Naive thymus-derived CD4-positive, alpha-beta T cell (primary cell): ENCODE results near the gene OCA2. TPM values are rescaled to one million over a fixed set of nuclear protein-coding genes. Genes with fewer than 3 reads are reported as not detected.

Source experiments
- ATAC-seq: fragments of 150-1000 bp; cut with Tn5 transposase; 2 replicates; pipeline ENCODE4 v1.10.0; 2021; ENCODE audit warnings: mild to moderate bottlenecking, moderate library complexity
- CTCF ChIA-PET: fragments of 350-600 bp; sonication (Branson Sonifier 250); formaldehyde crosslinking; loops from one replicate; lab custom pipeline; 2021; ENCODE audit warnings: antibody characterized with exemption; lab: Charles Lee
- POLR2A ChIA-PET: fragments of 350-600 bp; sonication (Branson Sonifier 250); formaldehyde crosslinking; loops from one replicate; lab custom pipeline; 2021; ENCODE audit warnings: antibody characterized with exemption, inconsistent platforms; lab: Charles Lee
- DNase-seq, 9 donors: peaks; one replicate each; pipeline versions ENCODE4 v3.0.0 to v3.0.0-alpha.2; 2020 to 2022; ENCODE audit warnings: mixed read lengths in 1 of 9
- H3K27ac ChIP-seq: one replicate; pipeline ENCODE4 v1.7.0; 2013; ENCODE audit warnings: mild to moderate bottlenecking, low read depth, low read length, moderate library complexity
- H3K27me3 ChIP-seq, 2 donors: one replicate each; pipeline ENCODE4 v1.7.0; 2013; ENCODE audit warnings: low read length in 2 of 2, mild to moderate bottlenecking in 2 of 2, moderate library complexity in 2 of 2; ENCODE audit not compliant: control insufficient read depth in 2 of 2, insufficient read depth in 2 of 2
- H3K36me3 ChIP-seq, 3 experiments: 1 replicate in 2 of 3; 2 replicates in 1 of 3; pipeline ENCODE4 v1.7.0; 2013; ENCODE audit warnings: low read length in 3 of 3, mild to moderate bottlenecking in 3 of 3, moderate library complexity in 1 of 3; ENCODE audit not compliant: insufficient read depth in 3 of 3, control insufficient read depth in 2 of 3
- H3K4me1 ChIP-seq, 2 donors: one replicate each; pipeline ENCODE4 v1.7.0; 2013; ENCODE audit warnings: low read length in 2 of 2, mild to moderate bottlenecking in 2 of 2, moderate library complexity in 1 of 2; ENCODE audit not compliant: control insufficient read depth in 2 of 2, insufficient read depth in 2 of 2
- H3K4me3 ChIP-seq: 2 replicates; pipeline ENCODE4 v1.7.0; 2013; ENCODE audit warnings: mild to moderate bottlenecking, low read length
- H3K9me3 ChIP-seq, 3 experiments: 1 replicate in 2 of 3; 2 replicates in 1 of 3; pipeline ENCODE4 v1.7.0; 2013; ENCODE audit warnings: low read length in 3 of 3; ENCODE audit not compliant: control insufficient read depth in 2 of 3
- H3K27ac Mint-ChIP-seq, 9 donors: one replicate each; pipeline ENCODE4 v1.8.0; 2020 to 2022; ENCODE audit warnings: mixed read lengths in 9 of 9, mild to moderate bottlenecking in 8 of 9, moderate library complexity in 5 of 9, inconsistent platforms in 2 of 9
- H3K27me3 Mint-ChIP-seq, 5 donors: one replicate each; pipeline ENCODE4 v1.8.0; 2021 to 2022; ENCODE audit warnings: mixed read lengths in 5 of 5, mild to moderate bottlenecking in 1 of 5
- H3K36me3 Mint-ChIP-seq, 5 donors: one replicate each; pipeline ENCODE4 v1.8.0; 2020 to 2022; ENCODE audit warnings: mixed read lengths in 5 of 5, mild to moderate bottlenecking in 3 of 5, inconsistent platforms in 1 of 5
- H3K4me1 Mint-ChIP-seq, 7 donors: one replicate each; pipeline ENCODE4 v1.8.0; 2020 to 2022; ENCODE audit warnings: mixed read lengths in 7 of 7, mild to moderate bottlenecking in 3 of 7, inconsistent platforms in 1 of 7
- H3K4me3 Mint-ChIP-seq, 10 donors: one replicate each; pipeline ENCODE4 v1.8.0; 2020 to 2022; ENCODE audit warnings: mild to moderate bottlenecking in 10 of 10, mixed read lengths in 10 of 10, moderate library complexity in 6 of 10, inconsistent platforms in 2 of 10
- H3K9me3 Mint-ChIP-seq, 11 donors: one replicate each; pipeline ENCODE4 v1.8.0; 2020 to 2022; ENCODE audit warnings: mixed read lengths in 11 of 11, mild to moderate bottlenecking in 4 of 11, inconsistent platforms in 1 of 11, moderate library complexity in 1 of 11
- intact Hi-C, 2 donors: fragments of 100-400 bp; cut with micrococcal nuclease; formaldehyde crosslinking; loops; one replicate each; pipeline ENCODE4 v1.15.1; 2023
- polyA plus RNA-seq, 2 donors: library from polyadenylated mRNA; unstranded; fragments of 300-500 nt; fragmentation: Illumina TruSeq; gene quantifications; one replicate each; pipeline ENCODE4 v1.2.3, GENCODE V29; 2021
- total RNA-seq, 6 experiments: library from RNA in 5 of 6; stranded (reverse) in 5 of 6; gene quantifications; 1 replicate in 5 of 6; 2 replicates in 1 of 6; pipeline ENCODE4 v1.2.3 and lab custom pipeline; 2021 to 2026

OCA2 gene
- total and polyA plus RNA-seq, 7 experiments from 2014 or later, result not detected

- H3K27ac Mint-ChIP-seq, result no peak overlapping the region
- peaks cover 0 to 14% (median 3%) of the 10 kb centered on the region in 5 donors for H3K27me3 Mint-ChIP-seq
- H3K4me3 ChIP-seq, result no peak overlapping the region
- H3K27ac ChIP-seq, result no peak overlapping the region
- peaks cover 0 to 2% (median 0%) of the 10 kb centered on the region in 5 donors for H3K36me3 Mint-ChIP-seq
- H3K4me1 Mint-ChIP-seq, result no peaks in the 10 kb centered on the region
- no peaks in the 10 kb centered on the region for H3K9me3 ChIP-seq
- H3K27me3 ChIP-seq, result no peaks in the 10 kb centered on the region
- DNase-seq (no peak), ATAC-seq (no peak)
- no peaks in the 10 kb centered on the region for H3K36me3 ChIP-seq
- no peak overlapping the region for H3K4me3 Mint-ChIP-seq
- ChIA-PET POLR2A (no interaction called here), CTCF (no interaction called here)
- intact Hi-C loops, result no loop called here
- peaks cover 0 to 9% (median 3%) of the 10 kb centered on the region in 11 donors for H3K9me3 Mint-ChIP-seq
- H3K4me1 ChIP-seq, result no peaks in the 10 kb centered on the region
Observed at GRCh38 chr15:28051955-28052633, 47.0 kb downstream of the OCA2 start.

- POLR2A ChIA-PET, result no interaction called here
- ATAC-seq (no peak), DNase-seq (no peak)
- peaks cover 0 to 5% (median 0%) of the 10 kb centered on the region in 5 donors for H3K36me3 Mint-ChIP-seq
- no peak overlapping the region for H3K4me3 ChIP-seq
- intact Hi-C loops, result no loop called here
- no peak overlapping the region for H3K27ac ChIP-seq
- no peak overlapping the region for H3K27ac Mint-ChIP-seq
- H3K9me3 Mint-ChIP-seq, result peaks cover 0 to 11% (median 3%) of the 10 kb centered on the region in 11 donors
- peaks cover 0 to 2% (median 0%) of the 10 kb centered on the region in 7 donors for H3K4me1 Mint-ChIP-seq
- H3K9me3 ChIP-seq, result no peaks in the 10 kb centered on the region
- no peaks in the 10 kb centered on the region for H3K27me3 ChIP-seq
- H3K36me3 ChIP-seq, result no peaks in the 10 kb centered on the region
- H3K27me3 Mint-ChIP-seq, result peaks cover 3 to 26% (median 14%) of the 10 kb centered on the region in 5 donors
- CTCF ChIA-PET, result no interaction called here
- H3K4me3 Mint-ChIP-seq, result no peak overlapping the region
- H3K4me1 ChIP-seq, result no peaks in the 10 kb centered on the region
Observed at GRCh38 chr15:28049581-28049980, 49.5 kb downstream of the OCA2 start.

GRCh38 chr15:28047277-28047676 lies 51.8 kb downstream of the OCA2 start:
- peaks cover 0 to 11% (median 3%) of the 10 kb centered on the region in 11 donors for H3K9me3 Mint-ChIP-seq
- no peak overlapping the region for H3K4me3 ChIP-seq
- intact Hi-C loops, result no loop called here
- H3K4me1 ChIP-seq, result no peaks in the 10 kb centered on the region
- no peak overlapping the region for H3K27ac Mint-ChIP-seq
- no peaks in the 10 kb centered on the region for H3K36me3 ChIP-seq
- H3K4me3 Mint-ChIP-seq, result no peak overlapping the region
- H3K27me3 ChIP-seq, result no peaks in the 10 kb centered on the region
- H3K9me3 ChIP-seq, result no peaks in the 10 kb centered on the region
- peaks cover 0 to 5% (median 0%) of the 10 kb centered on the region in 5 donors for H3K36me3 Mint-ChIP-seq
- DNase-seq, result no peak
- ChIA-PET CTCF (no interaction called here), POLR2A (no interaction called here)
- ATAC-seq, result no peak
- H3K4me1 Mint-ChIP-seq, result peaks cover 0 to 2% (median 0%) of the 10 kb centered on the region in 7 donors
- H3K27ac ChIP-seq, result no peak overlapping the region
- H3K27me3 Mint-ChIP-seq, result peaks cover 3 to 30% (median 15%) of the 10 kb centered on the region in 5 donors

GRCh38 chr15:28044121-28044672 lies 54.9 kb downstream of the OCA2 start:
- H3K27ac ChIP-seq, result no peak overlapping the region
- H3K9me3 ChIP-seq, result no peaks in the 10 kb centered on the region
- no peak for DNase-seq
- peaks cover 0 to 5% (median 0%) of the 10 kb centered on the region in 5 donors for H3K36me3 Mint-ChIP-seq
- CTCF ChIA-PET, result no interaction called here
- H3K36me3 ChIP-seq, result no peaks in the 10 kb centered on the region
- no peak overlapping the region for H3K4me3 ChIP-seq
- no peak for ATAC-seq
- H3K4me3 Mint-ChIP-seq, result no peak overlapping the region
- no peak overlapping the region for H3K27ac Mint-ChIP-seq
- no peaks in the 10 kb centered on the region for H3K4me1 ChIP-seq
- peaks cover 6 to 46% (median 17%) of the 10 kb centered on the region in 5 donors for H3K27me3 Mint-ChIP-seq
- peaks cover 0 to 9% (median 3%) of the 10 kb centered on the region in 11 donors for H3K9me3 Mint-ChIP-seq
- no peaks in the 10 kb centered on the region for H3K27me3 ChIP-seq
- H3K4me1 Mint-ChIP-seq, result peaks cover 0 to 2% (median 0%) of the 10 kb centered on the region in 7 donors
- POLR2A ChIA-PET, result no interaction called here
- intact Hi-C loops, result no loop called here

- DNase-seq (no peak), ATAC-seq (no peak)
- Histone ChIP-seq H3K27ac (no peak overlapping the region), H3K9me3 (no peaks in the 10 kb centered on the region), H3K27me3 (no peaks in the 10 kb centered on the region), H3K4me3 (no peak overlapping the region), H3K4me1 (no peaks in the 10 kb centered on the region), H3K36me3 (no peaks in the 10 kb centered on the region)
- Mint-ChIP-seq H3K27ac (no peak overlapping the region), H3K9me3 (peaks cover 0 to 9% (median 3%) of the 10 kb centered on the region in 11 donors), H3K36me3 (peaks cover 0 to 5% (median 0%) of the 10 kb centered on the region in 5 donors), H3K4me1 (peaks cover 0 to 2% (median 0%) of the 10 kb centered on the region in 7 donors), H3K27me3 (peaks cover 6 to 46% (median 18%) of the 10 kb centered on the region in 5 donors), H3K4me3 (no peak overlapping the region)
- ChIA-PET POLR2A (no interaction called here), CTCF (no interaction called here)
- intact Hi-C loops, result no loop called here
Observed at GRCh38 chr15:28043691-28044091, 55.4 kb downstream of the OCA2 start.

- H3K36me3 ChIP-seq, result no peaks in the 10 kb centered on the region
- ATAC-seq, result no peak
- H3K27me3 Mint-ChIP-seq, result peaks cover 4 to 32% (median 23%) of the 10 kb centered on the region in 5 donors
- POLR2A ChIA-PET, result no interaction called here
- H3K27ac Mint-ChIP-seq, result no peak overlapping the region
- no peak overlapping the region for H3K4me3 ChIP-seq
- no peaks in the 10 kb centered on the region for H3K36me3 Mint-ChIP-seq
- CTCF ChIA-PET, result no interaction called here
- H3K4me1 Mint-ChIP-seq, result peaks cover 0 to 2% (median 0%) of the 10 kb centered on the region in 7 donors
- no peak overlapping the region for H3K27ac ChIP-seq
- H3K27me3 ChIP-seq, result no peaks in the 10 kb centered on the region
- no peaks in the 10 kb centered on the region for H3K4me1 ChIP-seq
- H3K4me3 Mint-ChIP-seq, result no peak overlapping the region
- intact Hi-C loops, result no loop called here
- DNase-seq, result no peak
- H3K9me3 Mint-ChIP-seq, result peaks cover 0 to 1% (median 0%) of the 10 kb centered on the region in 11 donors
- H3K9me3 ChIP-seq, result no peaks in the 10 kb centered on the region
Observed at GRCh38 chr15:28037969-28038590, 61.0 kb downstream of the OCA2 start.
